Thyroid gland (tissue), 4 donors: ENCODE data around the gene ARR3.

Experiments used
- POLR2A ChIP-seq, 2 donors: fragments of 450-650 bp; IDR thresholded peaks; one replicate each; pipeline ENCODE4 v1.6.1; 2017; ENCODE audit warnings: antibody characterized with exemption in 2 of 2, mild to moderate bottlenecking in 2 of 2, moderate library complexity in 1 of 2
- TF ChIP-seq, protein P1 (sequence below), 6 experiments: fragments of 200-600 bp in 3 of 6; fragments of 450-650 bp in 3 of 6; sonication (generic) in 3 of 6; IDR thresholded peaks; one replicate each; pipeline ENCODE4 v1.5.1; 2016 to 2019; ENCODE audit warnings: antibody characterized with exemption in 6 of 6, mild to moderate bottlenecking in 2 of 6, inconsistent platforms in 1 of 6, moderate library complexity in 1 of 6

DNA sequence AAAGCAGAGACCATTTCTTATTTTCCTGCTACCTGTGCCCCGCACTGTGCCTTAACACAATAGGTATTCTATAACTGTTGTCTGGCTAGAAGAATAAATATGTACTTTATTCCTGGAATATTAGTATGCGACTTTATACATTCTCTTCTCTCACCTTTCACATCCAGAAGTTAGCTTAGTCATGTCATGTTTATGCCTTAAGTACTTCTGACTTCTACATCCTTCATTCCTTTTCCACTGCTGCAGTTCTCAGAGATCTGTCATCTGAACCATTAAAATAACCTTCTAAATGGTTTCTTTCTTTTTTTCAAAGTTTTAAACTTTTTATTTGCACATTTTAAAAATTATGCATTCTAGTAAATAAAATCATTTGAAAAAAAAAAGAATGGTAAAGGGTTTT is 56.2 kb downstream of the ARR3 start:
- TF ChIP-seq, protein P1, sequence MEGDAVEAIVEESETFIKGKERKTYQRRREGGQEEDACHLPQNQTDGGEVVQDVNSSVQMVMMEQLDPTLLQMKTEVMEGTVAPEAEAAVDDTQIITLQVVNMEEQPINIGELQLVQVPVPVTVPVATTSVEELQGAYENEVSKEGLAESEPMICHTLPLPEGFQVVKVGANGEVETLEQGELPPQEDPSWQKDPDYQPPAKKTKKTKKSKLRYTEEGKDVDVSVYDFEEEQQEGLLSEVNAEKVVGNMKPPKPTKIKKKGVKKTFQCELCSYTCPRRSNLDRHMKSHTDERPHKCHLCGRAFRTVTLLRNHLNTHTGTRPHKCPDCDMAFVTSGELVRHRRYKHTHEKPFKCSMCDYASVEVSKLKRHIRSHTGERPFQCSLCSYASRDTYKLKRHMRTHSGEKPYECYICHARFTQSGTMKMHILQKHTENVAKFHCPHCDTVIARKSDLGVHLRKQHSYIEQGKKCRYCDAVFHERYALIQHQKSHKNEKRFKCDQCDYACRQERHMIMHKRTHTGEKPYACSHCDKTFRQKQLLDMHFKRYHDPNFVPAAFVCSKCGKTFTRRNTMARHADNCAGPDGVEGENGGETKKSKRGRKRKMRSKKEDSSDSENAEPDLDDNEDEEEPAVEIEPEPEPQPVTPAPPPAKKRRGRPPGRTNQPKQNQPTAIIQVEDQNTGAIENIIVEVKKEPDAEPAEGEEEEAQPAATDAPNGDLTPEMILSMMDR (IDR thresholded peaks at IDR 0.05): no peak
- no peak for TF ChIP-seq POLR2A (IDR thresholded peaks at IDR 0.05)
